HEK293 (cell line): ENCODE measurements around the gene CDC73.

Experiments
- CTCF ChIA-PET: fragments of 350-600 bp; formaldehyde crosslinking; extraction: SDS; loops from one replicate; lab custom pipeline; 2021; ENCODE audit warnings: antibody characterized with exemption; lab: Yijun Ruan, JAX
- POLR2A ChIA-PET: fragments of 300-600 bp; formaldehyde crosslinking; extraction: SDS; loops from one replicate; lab custom pipeline; 2020; ENCODE audit warnings: antibody characterized with exemption, inconsistent platforms; lab: Yijun Ruan, JAX
- H3K27ac ChIP-seq: fragments of 200-500 bp; sonication (Bioruptor generic); 2 replicates; pipeline ENCODE4 v1.5.1; 2014; ENCODE audit warnings: low read depth, low read length, control low read depth, inconsistent platforms; ENCODE audit errors: extremely low read depth
- H3K36me3 ChIP-seq, 2 experiments: fragments of 200-500 bp in 1 of 2; sonication (Bioruptor generic) in 1 of 2; 1 replicate in 1 of 2; 2 replicates in 1 of 2; pipeline ENCODE4 v1.5.1; 2014 to 2017; ENCODE audit warnings: inconsistent platforms in 2 of 2, low read length in 2 of 2; ENCODE audit not compliant: control insufficient read depth in 2 of 2, insufficient read depth in 1 of 2
- H3K4me1 ChIP-seq: fragments of 200-500 bp; sonication (Bioruptor generic); 2 replicates; pipeline ENCODE4 v1.5.1; 2014; ENCODE audit warnings: mild to moderate bottlenecking, low read length, inconsistent platforms; ENCODE audit not compliant: control insufficient read depth, insufficient read depth
- H3K4me3 ChIP-seq: 2 replicates; pipeline ENCODE4 v1.5.1; 2011; ENCODE audit warnings: low read depth, mild to moderate bottlenecking, control low read depth, low read length, moderate library complexity
- H3K9me3 ChIP-seq: fragments of 200-500 bp; sonication (Bioruptor generic); 2 replicates; pipeline ENCODE4 v1.5.1; 2014; ENCODE audit warnings: low read depth, low read length, inconsistent platforms; ENCODE audit not compliant: control insufficient read depth, insufficient read depth
- GFI1B ChIP-seq: fragments of 450-650 bp; formaldehyde crosslinking; IDR thresholded peaks from 2 replicates; pipeline ENCODE4 v1.5.1; 2016; ENCODE audit warnings: missing biosample characterization, missing genetic modification characterization
- GLIS1 ChIP-seq: fragments of 450-650 bp; formaldehyde crosslinking; IDR thresholded peaks from 2 replicates; pipeline ENCODE4 v1.5.1; 2016; ENCODE audit warnings: missing biosample characterization, missing genetic modification characterization
- PRDM1 ChIP-seq: fragments of 450-650 bp; formaldehyde crosslinking; IDR thresholded peaks from 2 replicates; pipeline ENCODE4; 2016; ENCODE audit warnings: missing biosample characterization, missing genetic modification characterization
- ZBTB17 ChIP-seq: fragments of 450-650 bp; formaldehyde crosslinking; IDR thresholded peaks from 2 replicates; pipeline ENCODE4 v1.5.1; 2016; ENCODE audit warnings: missing biosample characterization, missing genetic modification characterization
- ZBTB20 ChIP-seq: fragments of 450-650 bp; formaldehyde crosslinking; IDR thresholded peaks from 2 replicates; pipeline ENCODE4 v1.5.1; 2016; ENCODE audit warnings: missing biosample characterization, missing genetic modification characterization
- ZNF112 ChIP-seq: fragments of 450-650 bp; formaldehyde crosslinking; IDR thresholded peaks from 2 replicates; pipeline ENCODE4 v1.5.0; 2017; ENCODE audit warnings: missing biosample characterization, missing genetic modification characterization
- ZNF121 ChIP-seq: fragments of 450-650 bp; formaldehyde crosslinking; IDR thresholded peaks from 2 replicates; pipeline ENCODE4 v1.5.1; 2016; ENCODE audit warnings: missing biosample characterization, missing genetic modification characterization
- ZNF146 ChIP-seq: fragments of 450-650 bp; formaldehyde crosslinking; IDR thresholded peaks from 2 replicates; pipeline ENCODE4 v1.5.1; 2016; ENCODE audit warnings: missing biosample characterization, missing genetic modification characterization
- ZNF184 ChIP-seq: fragments of 450-650 bp; IDR thresholded peaks from 2 replicates; pipeline ENCODE4 v1.5.1; 2018; ENCODE audit warnings: missing biosample characterization, mild to moderate bottlenecking, missing genetic modification characterization
- ZNF221 ChIP-seq: fragments of 450-650 bp; formaldehyde crosslinking; IDR thresholded peaks from 2 replicates; pipeline ENCODE4 v1.5.1; 2017; ENCODE audit warnings: missing biosample characterization, missing genetic modification characterization, borderline replicate concordance
- ZNF501 ChIP-seq: fragments of 450-650 bp; formaldehyde crosslinking; IDR thresholded peaks from 2 replicates; pipeline ENCODE4 v1.5.1; 2016; ENCODE audit warnings: missing biosample characterization, missing genetic modification characterization
- ZNF558 ChIP-seq: fragments of 450-650 bp; formaldehyde crosslinking; IDR thresholded peaks from 2 replicates; pipeline ENCODE4 v1.5.1; 2016; ENCODE audit warnings: missing biosample characterization, missing genetic modification characterization
- ZNF571 ChIP-seq: fragments of 450-650 bp; formaldehyde crosslinking; IDR thresholded peaks from 2 replicates; pipeline ENCODE4 v1.5.0; 2017; ENCODE audit warnings: missing biosample characterization, missing genetic modification characterization
- ZNF626 ChIP-seq: fragments of 450-650 bp; sonication (Bioruptor Pico); formaldehyde crosslinking; IDR thresholded peaks from 2 replicates; pipeline ENCODE4 v1.5.1; 2018; ENCODE audit warnings: missing biosample characterization, missing genetic modification characterization, inconsistent platforms
- ZNF701 ChIP-seq: fragments of 450-650 bp; formaldehyde crosslinking; IDR thresholded peaks from 2 replicates; pipeline ENCODE4 v1.5.1; 2016; ENCODE audit warnings: missing biosample characterization, missing genetic modification characterization
- ZNF777 ChIP-seq: fragments of 450-650 bp; formaldehyde crosslinking; IDR thresholded peaks from 2 replicates; pipeline ENCODE4 v1.5.1; 2017; ENCODE audit warnings: missing biosample characterization, missing genetic modification characterization, borderline replicate concordance
- ZNF785 ChIP-seq: fragments of 450-650 bp; formaldehyde crosslinking; IDR thresholded peaks from 2 replicates; pipeline ENCODE4 v1.5.1; 2016; ENCODE audit warnings: missing biosample characterization, missing genetic modification characterization
- ZSCAN16 ChIP-seq: fragments of 450-650 bp; formaldehyde crosslinking; IDR thresholded peaks from 2 replicates; pipeline ENCODE4 v1.5.1; 2016; ENCODE audit warnings: missing biosample characterization, missing genetic modification characterization
- ZSCAN30 ChIP-seq: fragments of 450-650 bp; IDR thresholded peaks from 2 replicates; pipeline ENCODE4 v1.5.1; 2018; ENCODE audit warnings: missing biosample characterization, mild to moderate bottlenecking, missing genetic modification characterization, moderate library complexity
- ZXDB ChIP-seq: fragments of 450-650 bp; formaldehyde crosslinking; IDR thresholded peaks from 2 replicates; pipeline ENCODE4 v1.5.1; 2016; ENCODE audit warnings: missing biosample characterization, missing genetic modification characterization
- TF ChIP-seq, protein P1 (sequence below): fragments of 450-650 bp; formaldehyde crosslinking; IDR thresholded peaks from 2 replicates; pipeline ENCODE4 v1.5.1; 2016; ENCODE audit warnings: missing biosample characterization, missing genetic modification characterization
- TF ChIP-seq, protein P2 (sequence below): fragments of 450-650 bp; IDR thresholded peaks from 2 replicates; pipeline ENCODE4 v1.5.1; 2018; ENCODE audit warnings: missing biosample characterization, mild to moderate bottlenecking, missing genetic modification characterization
- TF ChIP-seq, protein P3 (sequence below): fragments of 450-650 bp; formaldehyde crosslinking; IDR thresholded peaks from 2 replicates; pipeline ENCODE4 v1.5.1; 2016; ENCODE audit warnings: missing biosample characterization, missing genetic modification characterization
- TF ChIP-seq, protein P4 (sequence below): fragments of 450-650 bp; formaldehyde crosslinking; IDR thresholded peaks from 2 replicates; pipeline ENCODE4 v1.5.0; 2017; ENCODE audit warnings: missing biosample characterization, missing genetic modification characterization, borderline replicate concordance

Gene CDC73

DNA sequence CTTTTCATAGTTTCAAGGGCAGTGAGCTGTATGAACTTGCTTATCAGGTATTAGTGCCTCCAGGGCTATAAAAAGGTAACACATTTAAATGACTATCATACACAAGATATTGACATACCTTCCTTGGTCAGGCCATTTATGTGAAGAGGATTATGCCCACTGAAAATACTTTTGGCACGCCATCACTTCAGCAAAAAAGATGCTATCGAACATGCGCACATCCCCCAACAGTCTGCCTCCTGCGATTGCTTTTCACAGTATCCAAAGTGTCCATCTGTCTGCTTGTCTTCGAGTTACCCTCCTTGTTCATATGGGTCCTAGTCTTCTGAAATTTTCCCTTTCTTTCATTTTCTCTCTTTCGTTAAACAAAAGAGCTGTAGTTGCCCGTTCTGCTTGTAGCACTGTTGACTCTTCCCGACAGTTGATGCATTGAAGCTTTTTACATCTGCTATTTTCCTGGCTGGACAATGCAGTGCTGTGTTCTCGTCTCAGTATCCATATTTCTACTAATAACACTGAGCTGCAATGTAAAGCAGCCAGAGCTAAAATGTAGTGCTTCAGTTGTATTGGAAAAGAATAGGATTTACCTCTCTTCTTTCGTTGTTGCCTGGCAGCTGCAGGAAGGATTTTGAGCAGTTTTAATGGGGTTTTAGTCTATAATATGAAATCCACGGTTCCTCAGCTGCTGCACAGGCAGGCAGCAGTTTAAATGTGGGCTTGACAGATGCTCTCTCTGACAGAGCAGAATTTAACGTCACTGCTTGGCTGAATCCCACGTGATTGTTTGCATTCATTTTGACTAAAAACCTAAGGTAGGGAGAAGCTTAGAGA is 64.3 kb downstream of the CDC73 start, which contains the start of gene B3GALT2:
Gene B3GALT2 (minus strand): TSS at position 713 of the 831 bp plus-strand sequence. CDS start 5,051 bp downstream, outside the sequence.
- ChIA-PET POLR2A (interaction anchor here (0.6 to 1.0 kb wide), 2 partner anchors 14 to 312 kb away, joined by 3 read pairs; no protein-coding TSS in a partner anchor), CTCF (interaction anchor here (0.6 to 0.9 kb wide), 4 partner anchors 11 to 575 kb away, joined by 3 to 4 read pairs (median 3); no protein-coding TSS in a partner anchor)
- Histone ChIP-seq H3K4me1 (peaks cover 13% of the 10 kb centered on the region; the same call in 1 of the 2 replicates), H3K27ac (no peak within 1 kb of the TSS), H3K4me3 (peak within 1 kb of the TSS; percentile 15; the same call in 1 of the 2 replicates), H3K9me3 (no peaks in the 10 kb centered on the region), H3K36me3 (no peaks in the 10 kb centered on the region)
- TF ChIP-seq ZSCAN16 (tag by site-specific recombination) (no peak), ZNF184 (no peak), ZNF558 (no peak), ZNF221 (no peak), ZNF701 (tag by site-specific recombination) (no peak), ZNF121 (tag by site-specific recombination) (no peak), ZBTB17 (tag by site-specific recombination) (peak; percentile 58), ZNF146 (tag by site-specific recombination) (no peak), ZNF501 (tag by site-specific recombination) (no peak), PRDM1 (no peak), GLIS1 (tag by site-specific recombination) (no peak), ZNF785 (no peak), ZNF571 (tag by site-specific recombination) (no peak), ZBTB20 (peak; percentile 58; the same call in 1 of the 2 replicates), ZNF626 (tag by site-specific recombination) (no peak), GFI1B (tag by site-specific recombination) (no peak), ZSCAN30 (tag by site-specific recombination) (peak; percentile 77), ZXDB (tag by site-specific recombination) (no peak), ZNF777 (tag by site-specific recombination) (no peak)
- TF ChIP-seq, protein P1, sequence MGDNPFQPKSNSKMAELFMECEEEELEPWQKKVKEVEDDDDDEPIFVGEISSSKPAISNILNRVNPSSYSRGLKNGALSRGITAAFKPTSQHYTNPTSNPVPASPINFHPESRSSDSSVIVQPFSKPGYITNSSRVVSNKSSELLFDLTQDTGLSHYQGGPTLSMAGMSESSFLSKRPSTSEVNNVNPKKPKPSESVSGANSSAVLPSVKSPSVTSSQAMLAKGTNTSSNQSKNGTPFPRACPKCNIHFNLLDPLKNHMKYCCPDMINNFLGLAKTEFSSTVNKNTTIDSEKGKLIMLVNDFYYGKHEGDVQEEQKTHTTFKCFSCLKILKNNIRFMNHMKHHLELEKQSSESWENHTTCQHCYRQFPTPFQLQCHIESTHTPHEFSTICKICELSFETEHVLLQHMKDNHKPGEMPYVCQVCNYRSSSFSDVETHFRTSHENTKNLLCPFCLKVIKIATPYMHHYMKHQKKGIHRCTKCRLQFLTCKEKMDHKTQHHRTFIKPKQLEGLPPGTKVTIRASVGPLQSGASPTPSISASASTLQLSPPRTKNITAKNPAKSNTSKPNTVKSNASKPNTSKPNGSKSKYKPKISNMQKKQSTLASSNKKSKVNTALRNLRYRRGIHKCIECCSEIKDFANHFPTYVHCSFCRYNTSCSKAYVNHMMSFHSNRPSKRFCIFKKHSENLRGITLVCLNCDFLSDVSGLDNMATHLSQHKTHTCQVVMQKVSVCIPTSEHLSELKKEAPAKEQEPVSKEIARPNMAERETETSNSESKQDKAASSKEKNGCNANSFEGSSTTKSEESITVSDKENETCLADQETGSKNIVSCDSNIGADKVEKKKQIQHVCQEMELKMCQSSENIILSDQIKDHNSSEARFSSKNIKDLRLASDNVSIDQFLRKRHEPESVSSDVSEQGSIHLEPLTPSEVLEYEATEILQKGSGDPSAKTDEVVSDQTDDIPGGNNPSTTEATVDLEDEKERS (tag by site-specific recombination), result no peak
- TF ChIP-seq, protein P2, sequence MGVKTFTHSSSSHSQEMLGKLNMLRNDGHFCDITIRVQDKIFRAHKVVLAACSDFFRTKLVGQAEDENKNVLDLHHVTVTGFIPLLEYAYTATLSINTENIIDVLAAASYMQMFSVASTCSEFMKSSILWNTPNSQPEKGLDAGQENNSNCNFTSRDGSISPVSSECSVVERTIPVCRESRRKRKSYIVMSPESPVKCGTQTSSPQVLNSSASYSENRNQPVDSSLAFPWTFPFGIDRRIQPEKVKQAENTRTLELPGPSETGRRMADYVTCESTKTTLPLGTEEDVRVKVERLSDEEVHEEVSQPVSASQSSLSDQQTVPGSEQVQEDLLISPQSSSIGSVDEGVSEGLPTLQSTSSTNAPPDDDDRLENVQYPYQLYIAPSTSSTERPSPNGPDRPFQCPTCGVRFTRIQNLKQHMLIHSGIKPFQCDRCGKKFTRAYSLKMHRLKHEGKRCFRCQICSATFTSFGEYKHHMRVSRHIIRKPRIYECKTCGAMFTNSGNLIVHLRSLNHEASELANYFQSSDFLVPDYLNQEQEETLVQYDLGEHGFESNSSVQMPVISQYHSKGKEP (tag by site-specific recombination), result no peak

DNA sequence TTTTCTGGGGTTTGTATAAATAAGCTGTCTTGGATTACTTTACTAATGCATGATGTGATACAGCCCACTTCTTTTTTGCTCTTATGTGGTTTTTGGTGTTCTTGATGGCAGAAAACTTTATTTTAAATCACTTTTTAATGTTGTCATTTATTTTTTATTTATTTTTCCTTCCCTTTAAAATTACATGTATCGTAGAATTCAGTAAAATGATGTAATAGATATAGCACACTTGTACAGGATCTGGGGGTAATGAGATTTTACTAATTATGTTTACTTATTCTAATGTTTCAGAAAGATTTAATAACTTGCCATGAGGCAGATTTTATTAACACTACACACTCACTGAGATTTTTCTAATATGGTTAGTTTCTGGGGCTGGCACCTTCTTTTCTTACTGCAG is 65.3 kb downstream of the CDC73 start:
- Histone ChIP-seq H3K4me3 (no peak overlapping the region), H3K4me1 (peaks cover 13% of the 10 kb centered on the region; the same call in 1 of the 2 replicates), H3K27ac (no peak overlapping the region), H3K36me3 (peaks cover 0 to 2% of the 10 kb centered on the region in 2 experiments; a peak in 1 of 3 replicates), H3K9me3 (no peaks in the 10 kb centered on the region)
- ChIA-PET POLR2A (interaction anchor here (1.0 kb wide), 1 partner anchor 13 kb away, joined by 3 read pairs; no protein-coding TSS in a partner anchor), CTCF (interaction anchor here (0.7 kb wide), 1 partner anchor 435 kb away, joined by 3 read pairs; no protein-coding TSS in a partner anchor)
- TF ChIP-seq, protein P3, sequence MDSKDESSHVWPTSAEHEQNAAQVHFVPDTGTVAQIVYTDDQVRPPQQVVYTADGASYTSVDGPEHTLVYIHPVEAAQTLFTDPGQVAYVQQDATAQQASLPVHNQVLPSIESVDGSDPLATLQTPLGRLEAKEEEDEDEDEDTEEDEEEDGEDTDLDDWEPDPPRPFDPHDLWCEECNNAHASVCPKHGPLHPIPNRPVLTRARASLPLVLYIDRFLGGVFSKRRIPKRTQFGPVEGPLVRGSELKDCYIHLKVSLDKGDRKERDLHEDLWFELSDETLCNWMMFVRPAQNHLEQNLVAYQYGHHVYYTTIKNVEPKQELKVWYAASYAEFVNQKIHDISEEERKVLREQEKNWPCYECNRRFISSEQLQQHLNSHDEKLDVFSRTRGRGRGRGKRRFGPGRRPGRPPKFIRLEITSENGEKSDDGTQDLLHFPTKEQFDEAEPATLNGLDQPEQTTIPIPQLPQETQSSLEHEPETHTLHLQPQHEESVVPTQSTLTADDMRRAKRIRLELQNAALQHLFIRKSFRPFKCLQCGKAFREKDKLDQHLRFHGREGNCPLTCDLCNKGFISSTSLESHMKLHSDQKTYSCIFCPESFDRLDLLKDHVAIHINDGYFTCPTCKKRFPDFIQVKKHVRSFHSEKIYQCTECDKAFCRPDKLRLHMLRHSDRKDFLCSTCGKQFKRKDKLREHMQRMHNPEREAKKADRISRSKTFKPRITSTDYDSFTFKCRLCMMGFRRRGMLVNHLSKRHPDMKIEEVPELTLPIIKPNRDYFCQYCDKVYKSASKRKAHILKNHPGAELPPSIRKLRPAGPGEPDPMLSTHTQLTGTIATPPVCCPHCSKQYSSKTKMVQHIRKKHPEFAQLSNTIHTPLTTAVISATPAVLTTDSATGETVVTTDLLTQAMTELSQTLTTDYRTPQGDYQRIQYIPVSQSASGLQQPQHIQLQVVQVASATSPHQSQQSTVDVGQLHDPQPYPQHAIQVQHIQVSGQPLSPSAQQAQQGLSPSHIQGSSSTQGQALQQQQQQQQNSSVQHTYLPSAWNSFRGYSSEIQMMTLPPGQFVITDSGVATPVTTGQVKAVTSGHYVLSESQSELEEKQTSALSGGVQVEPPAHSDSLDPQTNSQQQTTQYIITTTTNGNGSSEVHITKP (tag by site-specific recombination), result 0 out of 2 replicates have a peak, but pooled peaks have one; percentile 5
- TF ChIP-seq, protein P4, sequence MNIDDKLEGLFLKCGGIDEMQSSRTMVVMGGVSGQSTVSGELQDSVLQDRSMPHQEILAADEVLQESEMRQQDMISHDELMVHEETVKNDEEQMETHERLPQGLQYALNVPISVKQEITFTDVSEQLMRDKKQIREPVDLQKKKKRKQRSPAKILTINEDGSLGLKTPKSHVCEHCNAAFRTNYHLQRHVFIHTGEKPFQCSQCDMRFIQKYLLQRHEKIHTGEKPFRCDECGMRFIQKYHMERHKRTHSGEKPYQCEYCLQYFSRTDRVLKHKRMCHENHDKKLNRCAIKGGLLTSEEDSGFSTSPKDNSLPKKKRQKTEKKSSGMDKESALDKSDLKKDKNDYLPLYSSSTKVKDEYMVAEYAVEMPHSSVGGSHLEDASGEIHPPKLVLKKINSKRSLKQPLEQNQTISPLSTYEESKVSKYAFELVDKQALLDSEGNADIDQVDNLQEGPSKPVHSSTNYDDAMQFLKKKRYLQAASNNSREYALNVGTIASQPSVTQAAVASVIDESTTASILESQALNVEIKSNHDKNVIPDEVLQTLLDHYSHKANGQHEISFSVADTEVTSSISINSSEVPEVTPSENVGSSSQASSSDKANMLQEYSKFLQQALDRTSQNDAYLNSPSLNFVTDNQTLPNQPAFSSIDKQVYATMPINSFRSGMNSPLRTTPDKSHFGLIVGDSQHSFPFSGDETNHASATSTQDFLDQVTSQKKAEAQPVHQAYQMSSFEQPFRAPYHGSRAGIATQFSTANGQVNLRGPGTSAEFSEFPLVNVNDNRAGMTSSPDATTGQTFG (tag by site-specific recombination), result no peak
- TF ChIP-seq ZNF112 (tag by site-specific recombination), result no peak
